GM12878 (cell line): ENCODE results near the gene ABHD15. TPM values are rescaled to one million over a fixed set of nuclear protein-coding genes. Genes with fewer than 3 reads are reported as not detected.
A peak's percentile ranks its signal among the peaks of the same experiment; 100 is the strongest.

Source experiments
- CHD4 ChIP-seq: fragments of 200-600 bp; sonication (generic); IDR thresholded peaks from 2 replicates; pipeline ENCODE4 v1.6.1; 2016; ENCODE audit warnings: mild to moderate bottlenecking
- CREM ChIP-seq: IDR thresholded peaks from 2 replicates; pipeline ENCODE4 v1.6.1; 2014; ENCODE audit warnings: antibody characterized with exemption, low read depth
- ETV6 ChIP-seq, 2 experiments: fragments of 450-650 bp in 1 of 2; IDR thresholded peaks in 1 of 2; conservative IDR thresholded peaks in 1 of 2; 2 replicates each; pipeline ENCODE4 v1.6.1; 2014; ENCODE audit warnings: antibody characterized with exemption in 1 of 2, borderline replicate concordance in 1 of 2, low read depth in 1 of 2, mild to moderate bottlenecking in 1 of 2, moderate library complexity in 1 of 2
- FOXM1 ChIP-seq: IDR thresholded peaks from 2 replicates; pipeline ENCODE4 v1.6.1; 2012; ENCODE audit warnings: low read depth, mild to moderate bottlenecking, inconsistent platforms, low read length, moderate library complexity
- JUNB ChIP-seq: IDR thresholded peaks from 2 replicates; pipeline ENCODE4 v1.6.1; 2016; ENCODE audit warnings: antibody characterized with exemption, mild to moderate bottlenecking
- LARP7 ChIP-seq: fragments of 450-650 bp; IDR thresholded peaks from 2 replicates; pipeline ENCODE4 v1.6.1; 2017; ENCODE audit warnings: mild to moderate bottlenecking
- NFIC ChIP-seq: IDR thresholded peaks from 2 replicates; pipeline ENCODE4 v1.6.1; 2012; ENCODE audit warnings: low read depth, mild to moderate bottlenecking, inconsistent platforms, low read length, moderate library complexity
- PAX5 ChIP-seq: IDR thresholded peaks from 2 replicates; pipeline ENCODE4 v1.6.1; 2011; ENCODE audit warnings: low read depth, low read length, borderline replicate concordance
- RUNX3 ChIP-seq: IDR thresholded peaks from 2 replicates; pipeline ENCODE4 v1.6.1; 2012; ENCODE audit warnings: low read length, inconsistent platforms
- SUPT20H ChIP-seq: IDR thresholded peaks from 2 replicates; pipeline ENCODE4 v1.6.1; 2011; ENCODE audit warnings: low read depth, mild to moderate bottlenecking, low read length, moderate library complexity, borderline replicate concordance; ENCODE audit not compliant: control insufficient read depth
- TAF1 ChIP-seq: IDR thresholded peaks from 2 replicates; pipeline ENCODE4 v1.6.1; 2011; ENCODE audit warnings: mild to moderate bottlenecking, low read depth, low read length, borderline replicate concordance
- ZNF384 ChIP-seq: IDR thresholded peaks from 2 replicates; pipeline ENCODE4 v1.6.1; 2012; ENCODE audit warnings: low read depth, mild to moderate bottlenecking, low read length, improper control_type of control experiment, borderline replicate concordance
- polyA plus RNA-seq, 11 experiments: library from polyadenylated mRNA; depleted of rRNA in 4 of 11; unstranded in 6 of 11; stranded (reverse) in 5 of 11; fragments of >200 nt; fragmentation: Nextera tagmentation in 4 of 11; fragmentation: Illumina TruSeq in 1 of 11; extraction: Ambion mirVana in 4 of 11; extraction: Trizol in 1 of 11; gene quantifications; 1 replicate in 1 of 11; 2 replicates in 10 of 11; pipeline versions ENCODE4 v1.2.1 to v1.2.3, GENCODE V29; 2011 to 2016; ENCODE audit warnings: inconsistent platforms in 2 of 11, missing spikeins in 2 of 11, low read depth in 1 of 11
- total RNA-seq, 4 experiments: library from RNA; depleted of rRNA in 3 of 4; stranded (reverse); fragments of >200 nt in 3 of 4; fragmentation: Illumina TruSeq in 1 of 4; extraction: Trizol in 1 of 4; gene quantifications; 2 replicates each; pipeline versions ENCODE4 v1.2.1 to v1.2.3, GENCODE V29; 2013 to 2021
- TF ChIP-seq, protein P1 (sequence below): IDR thresholded peaks from 2 replicates; pipeline ENCODE4 v1.6.1; 2011; ENCODE audit warnings: borderline replicate concordance, low read depth, mild to moderate bottlenecking, moderate library complexity, mixed read lengths, low read length; ENCODE audit not compliant: insufficient read depth; ENCODE audit errors: extremely low read length
- TF ChIP-seq, protein P2 (sequence below): fragments of 450-650 bp; IDR thresholded peaks from 2 replicates; pipeline ENCODE4 v1.6.1; 2014; ENCODE audit warnings: mild to moderate bottlenecking
- TF ChIP-seq, protein P3 (sequence below): IDR thresholded peaks from 2 replicates; pipeline ENCODE4 v1.6.1; 2012; ENCODE audit warnings: mild to moderate bottlenecking, low read depth, low read length
- TF ChIP-seq, protein P4 (sequence below): IDR thresholded peaks from 2 replicates; pipeline ENCODE4 v1.6.1; 2011; ENCODE audit warnings: low read depth, mild to moderate bottlenecking, low read length, moderate library complexity, borderline replicate concordance; ENCODE audit errors: extremely low read depth
- TF ChIP-seq, protein P5 (sequence below): IDR thresholded peaks from 2 replicates; pipeline ENCODE4 v1.6.1; 2011; ENCODE audit warnings: low read depth, low read length, improper control_type of control experiment, borderline replicate concordance
- TF ChIP-seq, protein P6 (sequence below): fragments of 450-650 bp; IDR thresholded peaks from 2 replicates; pipeline ENCODE4 v1.6.1; 2017; ENCODE audit warnings: borderline replicate concordance

The ABHD15 gene
- total and polyA plus RNA-seq, 10 of the 15 experiments (the other 5 are each of a cell fraction or from before 2014, with no cell fraction given), result 2.1 to 9.2 (median 4.9) TPM

DNA sequence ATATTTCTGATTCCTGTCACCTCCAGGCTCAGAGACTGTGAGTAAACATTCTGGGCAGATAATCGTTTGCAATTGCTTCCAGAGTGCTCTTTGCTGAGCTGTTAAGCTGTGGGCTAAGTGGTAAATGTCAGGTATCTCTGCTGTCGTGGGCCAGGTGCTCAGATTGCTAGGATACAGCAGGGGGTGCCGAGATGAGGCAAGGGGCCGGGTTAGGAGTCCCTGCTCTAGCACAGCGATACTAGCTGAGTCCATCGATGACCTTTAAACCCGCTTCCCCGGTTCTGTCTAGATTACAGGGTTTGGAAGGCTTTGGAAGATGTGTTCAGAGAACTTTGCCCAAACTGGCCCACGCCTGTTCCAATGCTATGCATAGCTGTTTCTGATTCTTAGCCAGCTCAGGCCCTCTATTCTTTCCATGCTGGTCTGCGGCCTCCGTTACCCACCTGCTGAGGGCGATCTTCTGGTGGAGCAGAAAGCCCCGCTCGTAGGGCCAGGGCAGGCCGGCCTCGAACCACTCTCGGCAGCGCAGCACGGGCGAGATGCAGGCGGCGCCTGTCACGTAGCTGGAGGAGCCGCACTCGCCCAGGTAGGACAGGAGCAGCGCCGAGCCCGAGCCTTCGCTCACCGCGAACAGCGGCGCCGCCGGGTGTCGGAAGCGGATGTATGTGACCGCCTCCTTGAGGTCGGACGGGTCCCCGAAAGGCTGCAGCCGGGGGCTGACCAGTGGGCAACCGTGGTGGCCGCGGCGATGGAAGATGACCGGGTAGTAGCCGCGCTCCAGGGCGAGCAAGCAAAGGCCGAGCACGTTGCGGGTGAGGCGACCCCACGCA, 979 bp downstream of the ABHD15 start (continued):
- no peak for TF ChIP-seq PAX5
- TF ChIP-seq LARP7, result 0 out of 2 replicates have a peak, but pooled peaks have one; percentile 13
- TF ChIP-seq CHD4, result no peak
- TF ChIP-seq NFIC, result no peak
- TF ChIP-seq, protein P1, sequence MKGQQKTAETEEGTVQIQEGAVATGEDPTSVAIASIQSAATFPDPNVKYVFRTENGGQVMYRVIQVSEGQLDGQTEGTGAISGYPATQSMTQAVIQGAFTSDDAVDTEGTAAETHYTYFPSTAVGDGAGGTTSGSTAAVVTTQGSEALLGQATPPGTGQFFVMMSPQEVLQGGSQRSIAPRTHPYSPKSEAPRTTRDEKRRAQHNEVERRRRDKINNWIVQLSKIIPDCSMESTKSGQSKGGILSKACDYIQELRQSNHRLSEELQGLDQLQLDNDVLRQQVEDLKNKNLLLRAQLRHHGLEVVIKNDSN, result no peak
- TF ChIP-seq, protein P2, sequence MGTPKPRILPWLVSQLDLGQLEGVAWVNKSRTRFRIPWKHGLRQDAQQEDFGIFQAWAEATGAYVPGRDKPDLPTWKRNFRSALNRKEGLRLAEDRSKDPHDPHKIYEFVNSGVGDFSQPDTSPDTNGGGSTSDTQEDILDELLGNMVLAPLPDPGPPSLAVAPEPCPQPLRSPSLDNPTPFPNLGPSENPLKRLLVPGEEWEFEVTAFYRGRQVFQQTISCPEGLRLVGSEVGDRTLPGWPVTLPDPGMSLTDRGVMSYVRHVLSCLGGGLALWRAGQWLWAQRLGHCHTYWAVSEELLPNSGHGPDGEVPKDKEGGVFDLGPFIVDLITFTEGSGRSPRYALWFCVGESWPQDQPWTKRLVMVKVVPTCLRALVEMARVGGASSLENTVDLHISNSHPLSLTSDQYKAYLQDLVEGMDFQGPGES, result no peak
- TF ChIP-seq FOXM1, result no peak
- no peak for TF ChIP-seq JUNB
- TF ChIP-seq TAF1, result no peak
- no peak for TF ChIP-seq ETV6 (conservative IDR thresholded peaks at IDR 0.05 in 1 of 2, IDR thresholded peaks at IDR 0.05 in 1 of 2; ENCODE audit: borderline replicate concordance in 1 of 2, low read depth in 1 of 2)
- 0 out of 2 replicates have a peak, but pooled peaks have one; percentile 14 for TF ChIP-seq CREM
- TF ChIP-seq, protein P3, sequence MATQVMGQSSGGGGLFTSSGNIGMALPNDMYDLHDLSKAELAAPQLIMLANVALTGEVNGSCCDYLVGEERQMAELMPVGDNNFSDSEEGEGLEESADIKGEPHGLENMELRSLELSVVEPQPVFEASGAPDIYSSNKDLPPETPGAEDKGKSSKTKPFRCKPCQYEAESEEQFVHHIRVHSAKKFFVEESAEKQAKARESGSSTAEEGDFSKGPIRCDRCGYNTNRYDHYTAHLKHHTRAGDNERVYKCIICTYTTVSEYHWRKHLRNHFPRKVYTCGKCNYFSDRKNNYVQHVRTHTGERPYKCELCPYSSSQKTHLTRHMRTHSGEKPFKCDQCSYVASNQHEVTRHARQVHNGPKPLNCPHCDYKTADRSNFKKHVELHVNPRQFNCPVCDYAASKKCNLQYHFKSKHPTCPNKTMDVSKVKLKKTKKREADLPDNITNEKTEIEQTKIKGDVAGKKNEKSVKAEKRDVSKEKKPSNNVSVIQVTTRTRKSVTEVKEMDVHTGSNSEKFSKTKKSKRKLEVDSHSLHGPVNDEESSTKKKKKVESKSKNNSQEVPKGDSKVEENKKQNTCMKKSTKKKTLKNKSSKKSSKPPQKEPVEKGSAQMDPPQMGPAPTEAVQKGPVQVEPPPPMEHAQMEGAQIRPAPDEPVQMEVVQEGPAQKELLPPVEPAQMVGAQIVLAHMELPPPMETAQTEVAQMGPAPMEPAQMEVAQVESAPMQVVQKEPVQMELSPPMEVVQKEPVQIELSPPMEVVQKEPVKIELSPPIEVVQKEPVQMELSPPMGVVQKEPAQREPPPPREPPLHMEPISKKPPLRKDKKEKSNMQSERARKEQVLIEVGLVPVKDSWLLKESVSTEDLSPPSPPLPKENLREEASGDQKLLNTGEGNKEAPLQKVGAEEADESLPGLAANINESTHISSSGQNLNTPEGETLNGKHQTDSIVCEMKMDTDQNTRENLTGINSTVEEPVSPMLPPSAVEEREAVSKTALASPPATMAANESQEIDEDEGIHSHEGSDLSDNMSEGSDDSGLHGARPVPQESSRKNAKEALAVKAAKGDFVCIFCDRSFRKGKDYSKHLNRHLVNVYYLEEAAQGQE, result no peak
- TF ChIP-seq, protein P4, sequence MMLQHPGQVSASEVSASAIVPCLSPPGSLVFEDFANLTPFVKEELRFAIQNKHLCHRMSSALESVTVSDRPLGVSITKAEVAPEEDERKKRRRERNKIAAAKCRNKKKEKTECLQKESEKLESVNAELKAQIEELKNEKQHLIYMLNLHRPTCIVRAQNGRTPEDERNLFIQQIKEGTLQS, result no peak
- no peak for TF ChIP-seq ZNF384
- TF ChIP-seq, protein P5, sequence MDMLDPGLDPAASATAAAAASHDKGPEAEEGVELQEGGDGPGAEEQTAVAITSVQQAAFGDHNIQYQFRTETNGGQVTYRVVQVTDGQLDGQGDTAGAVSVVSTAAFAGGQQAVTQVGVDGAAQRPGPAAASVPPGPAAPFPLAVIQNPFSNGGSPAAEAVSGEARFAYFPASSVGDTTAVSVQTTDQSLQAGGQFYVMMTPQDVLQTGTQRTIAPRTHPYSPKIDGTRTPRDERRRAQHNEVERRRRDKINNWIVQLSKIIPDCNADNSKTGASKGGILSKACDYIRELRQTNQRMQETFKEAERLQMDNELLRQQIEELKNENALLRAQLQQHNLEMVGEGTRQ, result no peak
- TF ChIP-seq SUPT20H, result no peak
- TF ChIP-seq, protein P6, sequence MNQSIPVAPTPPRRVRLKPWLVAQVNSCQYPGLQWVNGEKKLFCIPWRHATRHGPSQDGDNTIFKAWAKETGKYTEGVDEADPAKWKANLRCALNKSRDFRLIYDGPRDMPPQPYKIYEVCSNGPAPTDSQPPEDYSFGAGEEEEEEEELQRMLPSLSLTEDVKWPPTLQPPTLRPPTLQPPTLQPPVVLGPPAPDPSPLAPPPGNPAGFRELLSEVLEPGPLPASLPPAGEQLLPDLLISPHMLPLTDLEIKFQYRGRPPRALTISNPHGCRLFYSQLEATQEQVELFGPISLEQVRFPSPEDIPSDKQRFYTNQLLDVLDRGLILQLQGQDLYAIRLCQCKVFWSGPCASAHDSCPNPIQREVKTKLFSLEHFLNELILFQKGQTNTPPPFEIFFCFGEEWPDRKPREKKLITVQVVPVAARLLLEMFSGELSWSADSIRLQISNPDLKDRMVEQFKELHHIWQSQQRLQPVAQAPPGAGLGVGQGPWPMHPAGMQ, result no peak
- TF ChIP-seq RUNX3, result peak; percentile 45; the same call in 1 of the 2 replicates
